GM18858 (cell line): ENCODE measurements around the gene PIM2.
"Not testable (repeated sequence)": the region's sequence is repeated elsewhere in the genome, so short reads cannot be mapped to it uniquely, and the experiment has no call there.

ENCODE experiments used
- ATAC-seq: cut with Tn5 transposase; IDR thresholded peaks from one replicate; pipeline ENCODE4 v1.9.1; 2021; ENCODE audit not compliant: unreplicated experiment

The PIM2 gene

GRCh38 chrX:48876944-48877343 is 41.9 kb downstream of the PIM2 start:
- ATAC-seq: not testable (repeated sequence)

GRCh38 chrX:48872017-48872416 is 46.8 kb downstream of the PIM2 start:
- not testable (repeated sequence) for ATAC-seq

GRCh38 chrX:48864210-48864609 is 54.6 kb downstream of the PIM2 start:
- no peak for ATAC-seq
